Endothelial cell of umbilical vein (primary cell): ENCODE measurements around the gene MS4A12.

Experiments
- CTCF ChIP-seq, 2 donors: IDR thresholded peaks; 1 replicate in 1 of 2; 2 replicates in 1 of 2; pipeline ENCODE4 v1.5.1; 2011; ENCODE audit warnings: low read length in 2 of 2, mild to moderate bottlenecking in 2 of 2, moderate library complexity in 2 of 2, control low read depth in 1 of 2, inconsistent platforms in 1 of 2, low read depth in 1 of 2; ENCODE audit not compliant: insufficient read depth in 1 of 2; ENCODE audit errors: extremely low read depth in 1 of 2
- EZH2 ChIP-seq: IDR thresholded peaks from 2 replicates; pipeline ENCODE4 v1.6.1; 2012; ENCODE audit warnings: borderline replicate concordance, low read depth, mild to moderate bottlenecking, moderate library complexity, low read length, inconsistent platforms; ENCODE audit not compliant: severe bottlenecking

GRCh38 chr11:60469723-60470122 is 22.9 kb upstream of the MS4A12 start:
- TF ChIP-seq CTCF (IDR thresholded peaks at IDR 0.05; ENCODE audit: extremely low read depth in 1 of 2, insufficient read depth in 1 of 2, low read depth in 1 of 2, low read length in 2 of 2): no peak
- no peak for TF ChIP-seq EZH2
